ENCODE measurements around the gene VEPH1. TPM values are rescaled to one million over a fixed set of nuclear protein-coding genes. Genes with fewer than 3 reads are reported as not detected.

VEPH1 gene
- total and polyA plus RNA-seq, 11 donors, result 0.40 to 0.79 (median 0.45) TPM; not detected in 6

DNA sequence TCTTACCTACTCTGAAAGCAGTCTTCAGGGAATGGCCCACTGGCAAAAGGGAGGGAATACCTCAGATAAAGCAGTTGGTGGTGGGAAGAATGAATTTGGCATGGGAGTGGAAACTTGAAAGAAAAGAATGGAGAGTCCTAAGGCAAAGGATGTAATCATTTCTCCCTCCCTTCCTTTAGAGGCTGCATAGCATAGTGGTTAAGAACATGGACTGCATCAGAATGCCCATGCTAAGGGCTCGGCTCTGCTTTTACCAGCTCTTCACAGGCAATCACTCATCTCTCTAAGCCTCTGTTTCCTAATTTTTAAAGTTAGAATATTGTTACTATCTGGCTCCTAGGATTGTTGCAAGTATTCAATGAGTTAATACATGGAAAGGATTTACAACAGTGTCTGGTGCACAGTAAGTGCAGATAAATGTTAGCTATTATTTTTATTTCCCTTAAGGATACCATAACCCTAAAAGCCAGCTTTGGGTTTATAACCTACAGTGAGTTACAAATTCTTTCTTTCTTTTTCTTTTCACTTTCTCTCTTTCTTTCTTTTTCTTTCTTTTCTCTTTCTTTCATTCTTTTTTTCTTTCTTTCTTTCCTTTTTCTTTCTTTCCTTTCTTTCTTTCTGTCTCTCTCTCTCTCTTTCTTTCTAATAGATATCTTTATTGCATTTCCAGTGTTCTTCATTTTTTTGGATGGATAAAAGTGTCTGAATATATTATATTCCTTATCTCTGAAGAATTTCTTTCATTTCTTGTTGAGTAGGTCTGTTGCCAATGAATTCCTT lies 23.6 kb downstream of the VEPH1 start:
- Histone ChIP-seq H3K27ac (no peak overlapping the region), H3K4me1 (no peaks in the 10 kb centered on the region), H3K27me3 (no peaks in the 10 kb centered on the region), H3K9me3 (peaks cover 0 to 4% (median 0%) of the 10 kb centered on the region in 12 donors), H3K36me3 (no peaks in the 10 kb centered on the region), H3K4me3 (no peak overlapping the region)
- intact Hi-C loops (cut with DNase I), result no loop called here
- 79 to 85% (median 82%) methylated on average over 1 of the region's 1 CpG for WGBS, 4 donors
- TF ChIP-seq CTCF (IDR thresholded peaks at IDR 0.05) (no peak), POLR2A (IDR thresholded peaks at IDR 0.05) (no peak)
- ATAC-seq (no peak), DNase-seq (no peak)

DNA sequence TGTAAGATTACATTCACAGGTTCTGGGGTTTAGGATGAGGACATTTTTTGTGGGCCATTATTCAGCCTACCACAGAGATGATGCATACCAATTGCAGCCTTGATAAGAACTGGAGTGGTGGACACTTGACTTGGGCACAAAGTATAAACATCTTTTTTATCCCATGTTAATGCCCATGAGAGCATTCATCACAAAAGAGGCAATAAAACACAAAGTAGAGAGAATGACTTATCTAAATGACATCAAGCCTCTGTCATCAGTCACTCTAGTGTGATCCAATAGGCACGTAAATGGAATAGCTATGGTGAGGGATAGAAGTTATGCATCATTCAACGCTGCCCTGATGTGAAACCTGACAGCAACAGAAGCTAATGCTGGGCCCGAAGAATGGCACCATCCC lies 25.8 kb downstream of the VEPH1 start:
- H3K4me3 ChIP-seq, result no peak overlapping the region
- intact Hi-C loops (cut with DNase I), result no loop called here
- H3K36me3 ChIP-seq, result no peaks in the 10 kb centered on the region
- DNase-seq (no peak), ATAC-seq (no peak)
- H3K27me3 ChIP-seq, result no peaks in the 10 kb centered on the region
- TF ChIP-seq CTCF (IDR thresholded peaks at IDR 0.05), result no peak
- no peak for TF ChIP-seq POLR2A (IDR thresholded peaks at IDR 0.05)
- no peaks in the 10 kb centered on the region for H3K4me1 ChIP-seq
- H3K9me3 ChIP-seq, result peaks cover 0 to 4% (median 0%) of the 10 kb centered on the region in 12 donors
- 68 to 86% (median 75%) methylated on average over 3 of the region's 3 CpGs for WGBS, 4 donors
- H3K27ac ChIP-seq, result no peak overlapping the region

DNA sequence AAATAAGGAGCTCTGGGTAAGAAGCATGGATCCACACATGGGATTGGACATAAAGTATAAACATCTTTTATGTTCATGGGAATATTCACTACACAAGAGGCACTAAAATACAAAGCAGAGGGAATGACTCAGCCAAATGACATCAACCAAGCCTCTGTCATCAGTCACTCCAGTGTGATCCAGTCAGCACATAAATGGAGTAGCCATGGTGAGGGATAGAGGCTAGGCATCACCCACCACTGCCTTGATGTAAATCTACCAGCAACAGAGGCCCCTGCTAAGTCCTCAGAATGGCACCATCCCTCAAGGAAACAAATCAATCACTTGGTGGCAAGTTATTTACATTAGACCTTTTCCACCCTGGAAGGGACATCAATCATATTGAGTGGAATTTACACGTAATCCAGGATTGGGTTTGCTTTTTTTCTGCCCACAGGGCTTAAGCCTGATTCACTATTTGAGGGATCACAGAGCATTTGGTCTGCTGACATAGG lies 27.2 kb downstream of the VEPH1 start:
- Histone ChIP-seq H3K4me3 (no peak overlapping the region), H3K9me3 (peaks cover 0 to 4% (median 0%) of the 10 kb centered on the region in 12 donors), H3K27ac (no peak overlapping the region), H3K27me3 (no peaks in the 10 kb centered on the region), H3K36me3 (no peaks in the 10 kb centered on the region), H3K4me1 (no peaks in the 10 kb centered on the region)
- intact Hi-C loops (cut with DNase I), result no loop called here
- TF ChIP-seq CTCF (IDR thresholded peaks at IDR 0.05) (no peak), POLR2A (IDR thresholded peaks at IDR 0.05) (no peak)
- WGBS, 4 donors, result 50 to 71% (median 64%) methylated on average over 1 of the region's 1 CpG
- ATAC-seq (no peak), DNase-seq (no peak)

DNA sequence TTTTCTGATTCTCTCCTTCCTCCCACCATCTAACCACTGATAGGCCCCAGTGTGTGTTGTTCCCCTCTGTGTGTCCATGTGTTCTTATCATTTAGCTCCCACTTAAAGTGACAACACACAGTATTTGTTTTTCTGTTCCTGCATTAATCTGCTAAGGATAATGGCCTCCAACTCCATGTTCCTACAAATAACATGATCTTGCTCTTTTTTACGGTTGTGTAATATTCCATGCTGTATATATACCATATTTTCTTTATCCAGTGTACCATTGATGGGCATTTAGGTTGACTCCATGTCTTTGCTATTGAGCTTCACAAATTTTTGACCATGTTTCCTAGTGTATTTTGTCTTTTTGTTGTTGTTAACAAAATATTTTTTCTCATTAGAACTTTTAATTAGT lies 30.6 kb downstream of the VEPH1 start:
- Histone ChIP-seq H3K4me1 (peaks cover 0 to 6% (median 0%) of the 10 kb centered on the region in 12 donors), H3K4me3 (no peak overlapping the region), H3K27ac (no peak overlapping the region), H3K27me3 (no peaks in the 10 kb centered on the region), H3K36me3 (no peaks in the 10 kb centered on the region), H3K9me3 (peaks cover 0 to 4% (median 0%) of the 10 kb centered on the region in 12 donors)
- DNase-seq (no peak), ATAC-seq (no peak)
- WGBS, 4 donors, result 92 to 100% (median 96%) methylated on average over 1 of the region's 1 CpG
- intact Hi-C loops (cut with DNase I), result no loop called here
- no peak for TF ChIP-seq POLR2A (IDR thresholded peaks at IDR 0.05)
- TF ChIP-seq CTCF (IDR thresholded peaks at IDR 0.05), result no peak
